Spleen (tissue), 11 donors: ENCODE data around the gene UBE2V1. TPM values are rescaled to one million over a fixed set of nuclear protein-coding genes. Genes with fewer than 3 reads are reported as not detected.

Source experiments
- DNase-seq: peaks from one replicate; pipeline ENCODE4 v3.0.0-alpha.2; 2020
- H3K27ac ChIP-seq, 8 donors: fragments of 200-600 bp; sonication (generic) in 7 of 8; 1 replicate in 4 of 8; 2 replicates in 4 of 8; pipeline versions ENCODE4 v1.5.0 to v1.8.0; 2016 to 2021; ENCODE audit warnings: inconsistent platforms in 4 of 8, mild to moderate bottlenecking in 4 of 8, moderate library complexity in 1 of 8
- H3K27me3 ChIP-seq, 7 donors: fragments of 200-600 bp; sonication (generic) in 6 of 7; replicated peaks in 1 of 7; 1 replicate in 4 of 7; 2 replicates in 3 of 7; pipeline versions ENCODE4 v1.5.0 to v1.8.0; 2016 to 2021; ENCODE audit warnings: inconsistent platforms in 3 of 7, mild to moderate bottlenecking in 1 of 7
- H3K36me3 ChIP-seq, 6 donors: fragments of 200-600 bp; sonication (generic) in 5 of 6; 1 replicate in 4 of 6; 2 replicates in 2 of 6; pipeline versions ENCODE4 v1.5.0 to v1.8.0; 2016 to 2021; ENCODE audit warnings: inconsistent platforms in 2 of 6
- H3K4me1 ChIP-seq, 6 donors: fragments of 200-600 bp; sonication (generic) in 5 of 6; 1 replicate in 3 of 6; 2 replicates in 3 of 6; pipeline versions ENCODE4 v1.5.0 to v1.8.0; 2016 to 2021; ENCODE audit warnings: inconsistent platforms in 3 of 6
- H3K4me3 ChIP-seq, 8 donors: fragments of 200-600 bp; sonication (generic) in 7 of 8; 1 replicate in 4 of 8; 2 replicates in 4 of 8; pipeline versions ENCODE4 v1.5.0 to v1.8.0; 2016 to 2021; ENCODE audit warnings: inconsistent platforms in 4 of 8, mild to moderate bottlenecking in 4 of 8, moderate library complexity in 2 of 8
- H3K9me3 ChIP-seq, 8 donors: fragments of 200-600 bp; sonication (generic) in 7 of 8; 1 replicate in 4 of 8; 2 replicates in 4 of 8; pipeline versions ENCODE4 v1.5.0 to v1.8.0; 2016 to 2021; ENCODE audit warnings: inconsistent platforms in 4 of 8
- POLR2A ChIP-seq, 3 donors: fragments of 450-650 bp; IDR thresholded peaks; one replicate each; pipeline ENCODE4 v1.5.1; 2017; ENCODE audit warnings: antibody characterized with exemption in 3 of 3, mild to moderate bottlenecking in 1 of 3
- POLR2AphosphoS5 ChIP-seq, 3 donors: sonication (generic); formaldehyde crosslinking; IDR thresholded peaks; one replicate each; pipeline ENCODE4 v1.5.1; 2017; ENCODE audit warnings: antibody characterized with exemption in 3 of 3
- WGBS, 5 donors: extraction: QIAGEN DNeasy Blood & Tissue Kit in 3 of 5; methylation state at CpG; one replicate each; pipeline versions ENCODE4 v1.1.5 to v1.1.7; 2013 to 2018; 5-methylcytosine and 5-hydroxymethylcytosine counted together
- intact Hi-C: fragments of 100-400 bp; cut with DNase I; formaldehyde crosslinking; loops from one replicate; pipeline ENCODE4 v1.15.0; 2023; ENCODE audit warnings: low total_unique reads
- polyA plus RNA-seq, 3 donors: library from polyadenylated mRNA; stranded (reverse); fragments of 200-250 nt; gene quantifications; one replicate each; pipeline ENCODE4 v1.2.1, GENCODE V29; 2013
- total RNA-seq, 7 donors: library from RNA; depleted of rRNA in 3 of 7; stranded (reverse); fragments of >200 nt in 3 of 7; fragmentation: NEBNext Ultra II Directional in 4 of 7; extraction: Animal tissue kit (Norgen Biotek cat#: 25700) in 4 of 7; gene quantifications; one replicate each; pipeline versions ENCODE4 v1.1.0 to v1.2.1, GENCODE V29; 2016 to 2021
- TF ChIP-seq, protein P1 (sequence below), 11 experiments: fragments of 200-600 bp in 7 of 11; fragments of 450-650 bp in 4 of 11; sonication (generic) in 4 of 11; IDR thresholded peaks in 8 of 11; conservative IDR thresholded peaks in 3 of 11; 1 replicate in 7 of 11; 2 replicates in 4 of 11; pipeline versions ENCODE4 v1.4.0 to v1.8.0; 2016 to 2021; ENCODE audit warnings: antibody characterized with exemption in 11 of 11, inconsistent platforms in 4 of 11, mild to moderate bottlenecking in 1 of 11
- donor health status: healthy with polysubstance abuse.
- donor health status: DM: no; HTN: no; CAD: no; lungs with moderate emphysema.
- donor health status: DM: no; HTN: no; CAD: no.
- donor health status: Bipolar disorder and iron deficiency.
- donor health status: healthy.
- donor health status: DM: no; HTN: no; CAD: no.
- donor health status: DM: yes; HTN: yes; CAD: no.

The UBE2V1 gene
- total and polyA plus RNA-seq, 10 donors = 62.3 to 140 (median 122) TPM

DNA sequence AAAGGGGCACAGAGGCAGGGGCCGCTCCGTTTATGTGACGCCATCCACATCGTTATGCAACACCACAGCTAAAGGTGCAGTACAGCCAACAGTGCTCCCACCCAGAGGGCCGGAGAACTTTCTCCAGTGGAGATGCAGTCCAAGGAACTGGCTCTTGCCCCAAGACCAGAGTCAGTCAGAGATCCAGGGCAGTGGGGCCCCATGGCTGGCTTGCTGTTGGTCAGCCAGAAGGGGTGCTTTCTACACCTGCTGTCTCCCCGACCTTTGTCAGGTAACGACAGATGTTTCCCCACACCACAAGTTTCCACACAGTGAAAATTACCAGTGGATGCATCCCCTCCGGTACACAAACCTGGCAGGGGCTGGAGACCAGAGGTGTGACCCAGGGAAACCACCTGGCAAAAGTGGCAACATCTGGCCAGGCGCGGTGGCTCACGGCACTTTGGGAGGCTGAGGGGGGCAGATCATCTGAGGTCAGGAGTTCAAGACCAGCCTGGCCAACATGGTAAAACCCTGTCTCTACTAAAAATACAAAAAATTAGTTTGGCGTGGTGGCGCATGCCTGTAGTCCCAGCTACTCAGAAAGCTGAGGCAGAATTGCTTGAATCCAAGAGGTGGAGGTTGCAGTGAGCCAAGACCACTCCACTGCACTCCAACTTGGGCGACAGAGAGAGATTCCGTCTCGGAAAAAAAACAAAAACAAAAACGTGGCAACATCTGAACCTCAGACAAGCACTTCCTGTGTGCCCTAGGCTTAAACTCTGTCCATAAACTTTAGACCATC lies 34.9 kb downstream of the UBE2V1 start:
- 60 to 78% (median 65%) methylated on average over 14 to 17 of the region's 17 CpGs for WGBS, 5 donors
- H3K36me3 ChIP-seq = peaks cover 0 to 24% (median 14%) of the 10 kb centered on the region in 6 donors
- no peaks in the 10 kb centered on the region for H3K27me3 ChIP-seq
- peaks cover 0 to 17% (median 3%) of the 10 kb centered on the region in 6 donors for H3K4me1 ChIP-seq
- TF ChIP-seq POLR2A (IDR thresholded peaks at IDR 0.05) = no peak
- TF ChIP-seq POLR2AphosphoS5 (IDR thresholded peaks at IDR 0.05) = peak in 1 of 3 donors; percentile 26
- H3K4me3 ChIP-seq = no peak overlapping the region
- DNase-seq = peak; percentile 53
- intact Hi-C loops = no loop called here
- peak overlapping the region in 2 of 8 donors; percentile 10 to 15 for H3K27ac ChIP-seq
- no peaks in the 10 kb centered on the region for H3K9me3 ChIP-seq

DNA sequence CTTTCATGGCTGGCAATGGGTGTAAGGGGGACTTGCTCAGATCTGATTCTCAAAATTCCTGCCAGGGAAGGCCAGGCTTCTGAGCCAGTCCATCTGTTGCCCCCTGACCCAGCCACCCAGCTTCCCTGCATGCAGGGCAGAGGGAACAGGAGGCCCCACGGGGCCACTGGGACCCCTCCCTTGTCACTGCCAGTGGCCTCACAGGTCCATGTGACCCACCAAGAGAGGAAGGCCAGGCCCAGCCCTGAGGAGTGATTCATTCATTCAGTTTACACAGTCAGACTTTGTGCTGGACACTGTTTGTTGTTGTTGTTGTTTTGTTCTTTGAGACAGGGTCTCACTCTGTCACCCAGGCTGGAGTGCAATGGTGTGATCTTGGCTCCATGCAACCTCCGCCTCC lies 39.5 kb downstream of the UBE2V1 start:
- Histone ChIP-seq H3K4me1 (peaks cover 0 to 34% (median 16%) of the 10 kb centered on the region in 6 donors), H3K27me3 (no peaks in the 10 kb centered on the region), H3K27ac (no peak overlapping the region), H3K4me3 (no peak overlapping the region), H3K36me3 (no peaks in the 10 kb centered on the region), H3K9me3 (no peaks in the 10 kb centered on the region)
- intact Hi-C loops = no loop called here
- DNase-seq = peak; percentile 69
- WGBS, 5 donors = 68 to 89% (median 78%) methylated on average over 2 of the region's 2 CpGs
- TF ChIP-seq, protein P1, sequence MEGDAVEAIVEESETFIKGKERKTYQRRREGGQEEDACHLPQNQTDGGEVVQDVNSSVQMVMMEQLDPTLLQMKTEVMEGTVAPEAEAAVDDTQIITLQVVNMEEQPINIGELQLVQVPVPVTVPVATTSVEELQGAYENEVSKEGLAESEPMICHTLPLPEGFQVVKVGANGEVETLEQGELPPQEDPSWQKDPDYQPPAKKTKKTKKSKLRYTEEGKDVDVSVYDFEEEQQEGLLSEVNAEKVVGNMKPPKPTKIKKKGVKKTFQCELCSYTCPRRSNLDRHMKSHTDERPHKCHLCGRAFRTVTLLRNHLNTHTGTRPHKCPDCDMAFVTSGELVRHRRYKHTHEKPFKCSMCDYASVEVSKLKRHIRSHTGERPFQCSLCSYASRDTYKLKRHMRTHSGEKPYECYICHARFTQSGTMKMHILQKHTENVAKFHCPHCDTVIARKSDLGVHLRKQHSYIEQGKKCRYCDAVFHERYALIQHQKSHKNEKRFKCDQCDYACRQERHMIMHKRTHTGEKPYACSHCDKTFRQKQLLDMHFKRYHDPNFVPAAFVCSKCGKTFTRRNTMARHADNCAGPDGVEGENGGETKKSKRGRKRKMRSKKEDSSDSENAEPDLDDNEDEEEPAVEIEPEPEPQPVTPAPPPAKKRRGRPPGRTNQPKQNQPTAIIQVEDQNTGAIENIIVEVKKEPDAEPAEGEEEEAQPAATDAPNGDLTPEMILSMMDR (IDR thresholded peaks at IDR 0.05 in 8 of 11, conservative IDR thresholded peaks at IDR 0.05 in 3 of 11) = no peak
- no peak for TF ChIP-seq POLR2A (IDR thresholded peaks at IDR 0.05)
- no peak for TF ChIP-seq POLR2AphosphoS5 (IDR thresholded peaks at IDR 0.05)

DNA sequence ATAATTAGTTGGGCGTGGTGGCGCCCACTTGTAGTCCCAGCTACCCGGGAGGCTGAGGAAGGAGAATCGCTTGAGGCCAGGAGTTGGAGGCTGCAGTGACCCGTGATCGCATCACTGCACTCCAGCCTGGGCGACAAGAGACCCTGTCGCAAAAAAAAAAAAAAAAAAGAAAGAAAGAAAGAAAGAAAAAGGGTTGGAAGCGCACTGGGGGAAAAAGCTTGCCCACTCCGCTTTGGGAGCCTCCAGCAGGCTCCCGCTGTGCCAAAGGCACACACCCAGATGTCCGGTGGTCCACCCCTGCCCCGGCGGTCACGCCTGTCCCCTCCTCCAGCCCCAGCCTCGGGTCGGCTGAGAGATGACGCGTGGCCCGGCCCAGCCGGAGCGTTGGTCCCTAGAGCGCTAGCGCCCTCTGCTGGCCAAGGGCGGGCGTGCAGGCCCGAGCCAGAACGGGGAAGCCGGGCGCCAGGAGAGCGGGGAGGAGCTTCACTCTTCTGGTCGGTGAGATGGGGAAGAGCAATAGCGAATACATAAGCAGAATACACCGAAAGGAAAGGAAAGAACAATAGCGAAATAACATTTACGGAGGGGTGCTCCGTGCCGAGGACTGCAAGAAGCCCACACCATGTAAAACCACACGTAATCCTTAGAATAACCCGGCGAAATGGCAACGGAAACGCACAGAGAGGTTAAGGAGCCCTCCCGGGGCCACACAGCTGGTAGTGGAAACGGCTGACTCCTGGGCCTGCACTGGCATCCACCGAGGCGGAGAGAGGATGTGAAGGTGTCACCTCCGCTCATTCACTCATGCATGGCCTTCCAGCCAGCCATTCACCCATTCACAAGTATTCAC lies 41.7 kb downstream of the UBE2V1 start:
- Histone ChIP-seq H3K4me1 (peaks cover 0 to 29% (median 17%) of the 10 kb centered on the region in 6 donors), H3K4me3 (peak overlapping the region in 6 of 8 donors; percentile 19 to 52 (median 24)), H3K27me3 (no peaks in the 10 kb centered on the region), H3K36me3 (no peaks in the 10 kb centered on the region), H3K27ac (peak overlapping the region in 3 of 8 donors; percentile 11 to 46 (median 34)), H3K9me3 (no peaks in the 10 kb centered on the region)
- 11 to 13% (median 11%) methylated on average over 48 of the region's 48 CpGs for WGBS, 5 donors
- DNase-seq = peak; percentile 99
- intact Hi-C loops = loop anchor here (2.0 kb wide), 1 partner anchor 90 kb away; no protein-coding TSS in a partner anchor
- TF ChIP-seq, protein P1 (IDR thresholded peaks at IDR 0.05 in 8 of 11, conservative IDR thresholded peaks at IDR 0.05 in 3 of 11) = peak; percentile 100
- TF ChIP-seq POLR2A (IDR thresholded peaks at IDR 0.05) (no peak), POLR2AphosphoS5 (IDR thresholded peaks at IDR 0.05) (peak; percentile 67 to 88 (median 81))

DNA sequence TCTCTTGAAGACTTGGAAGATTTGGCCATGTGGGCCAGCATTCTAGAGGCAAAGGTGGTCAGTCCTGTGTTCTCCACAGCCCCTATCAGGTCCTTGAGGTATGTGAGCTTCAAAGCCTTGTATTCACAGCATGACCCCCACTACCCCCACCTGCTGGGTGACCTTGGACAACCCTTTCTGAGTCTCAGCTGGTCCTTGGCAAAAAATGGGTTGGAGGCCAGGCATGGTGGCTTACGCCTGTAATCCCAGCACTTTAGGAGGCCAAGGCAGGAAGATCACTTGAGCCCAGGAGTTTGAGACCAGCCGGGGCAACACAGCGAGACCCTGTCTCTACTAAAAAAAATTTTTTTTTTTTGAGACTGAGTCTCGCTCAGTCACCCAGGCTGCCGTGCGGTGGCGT lies 42.6 kb downstream of the UBE2V1 start:
- WGBS, 5 donors = 89 to 96% (median 94%) methylated on average over 4 to 7 of the region's 7 CpGs
- H3K9me3 ChIP-seq = no peaks in the 10 kb centered on the region
- H3K27me3 ChIP-seq = no peaks in the 10 kb centered on the region
- no peak overlapping the region for H3K27ac ChIP-seq
- no peak for TF ChIP-seq POLR2A (IDR thresholded peaks at IDR 0.05)
- TF ChIP-seq, protein P1 (IDR thresholded peaks at IDR 0.05 in 8 of 11, conservative IDR thresholded peaks at IDR 0.05 in 3 of 11) = no peak
- TF ChIP-seq POLR2AphosphoS5 (IDR thresholded peaks at IDR 0.05) = no peak
- no peak overlapping the region for H3K4me3 ChIP-seq
- H3K36me3 ChIP-seq = no peaks in the 10 kb centered on the region
- DNase-seq = peak; percentile 32
- H3K4me1 ChIP-seq = peaks cover 0 to 25% (median 15%) of the 10 kb centered on the region in 6 donors
- intact Hi-C loops = loop anchor here (2.0 kb wide), 1 partner anchor 90 kb away; no protein-coding TSS in a partner anchor
